Suprapubic skin (tissue), 4 donors: ENCODE measurements around the gene TSHZ2. TPM values are rescaled to one million over a fixed set of nuclear protein-coding genes. Genes with fewer than 3 reads are reported as not detected.

Source experiments
- DNase-seq, 2 donors: peaks; one replicate each; pipeline ENCODE4 v3.0.0-alpha.2; 2019; ENCODE audit warnings: low spot score in 2 of 2
- H3K27ac ChIP-seq: fragments of 200-600 bp; sonication (generic); one replicate; pipeline ENCODE4 v1.5.1; 2019
- H3K27me3 ChIP-seq: fragments of 200-600 bp; sonication (generic); one replicate; pipeline ENCODE4 v1.5.1; 2019
- H3K36me3 ChIP-seq: fragments of 200-600 bp; sonication (generic); one replicate; pipeline ENCODE4 v1.5.1; 2019
- H3K4me1 ChIP-seq: fragments of 200-600 bp; sonication (generic); one replicate; pipeline ENCODE4 v1.5.1; 2019
- H3K4me3 ChIP-seq: fragments of 200-600 bp; sonication (generic); one replicate; pipeline ENCODE4 v1.5.1; 2019; ENCODE audit warnings: mild to moderate bottlenecking
- H3K9me3 ChIP-seq: fragments of 200-600 bp; sonication (generic); one replicate; pipeline ENCODE4 v1.5.1; 2019
- CTCF ChIP-seq, 2 donors: fragments of 200-600 bp in 1 of 2; fragments of 450-650 bp in 1 of 2; sonication (generic) in 1 of 2; IDR thresholded peaks; one replicate each; pipeline ENCODE4 v1.5.1; 2016 to 2019; ENCODE audit warnings: antibody characterized with exemption in 2 of 2, mild to moderate bottlenecking in 1 of 2, moderate library complexity in 1 of 2
- EP300 ChIP-seq: sonication (generic); formaldehyde crosslinking; IDR thresholded peaks from one replicate; pipeline ENCODE4 v1.6.1; 2017; ENCODE audit warnings: antibody characterized with exemption
- POLR2A ChIP-seq, 2 donors: fragments of 450-650 bp; IDR thresholded peaks; one replicate each; pipeline ENCODE4 v1.6.1; 2017; ENCODE audit warnings: antibody characterized with exemption in 2 of 2, mild to moderate bottlenecking in 2 of 2, moderate library complexity in 2 of 2
- POLR2AphosphoS5 ChIP-seq, 3 donors: sonication (generic); formaldehyde crosslinking; IDR thresholded peaks; one replicate each; pipeline ENCODE4 v1.6.1; 2017; ENCODE audit warnings: antibody characterized with exemption in 3 of 3
- WGBS: methylation state at CpG from one replicate; pipeline ENCODE4 v1.1.5; 2018; 5-methylcytosine and 5-hydroxymethylcytosine counted together
- total RNA-seq, 4 donors: library from RNA; depleted of rRNA; stranded (reverse); fragments of >200 nt; gene quantifications; one replicate each; pipeline ENCODE4 v1.1.0, GENCODE V29; 2016

TSHZ2 gene
- total RNA-seq, 4 donors from 2014 or later: 10.2 to 24.7 (median 19.2) TPM

GRCh38 chr20:53171065-53171464 lies 198.9 kb downstream of the TSHZ2 start:
- Histone ChIP-seq H3K4me1 (peaks cover 5% of the 10 kb centered on the region), H3K27me3 (no peaks in the 10 kb centered on the region), H3K4me3 (no peak overlapping the region), H3K27ac (no peak overlapping the region), H3K36me3 (no peaks in the 10 kb centered on the region), H3K9me3 (no peaks in the 10 kb centered on the region)
- DNase-seq: no peak
- TF ChIP-seq POLR2A (IDR thresholded peaks at IDR 0.05) (no peak), CTCF (IDR thresholded peaks at IDR 0.05) (no peak), POLR2AphosphoS5 (IDR thresholded peaks at IDR 0.05) (no peak), EP300 (no peak)
- WGBS: 71% methylated on average over 6 of the region's 6 CpGs

DNA sequence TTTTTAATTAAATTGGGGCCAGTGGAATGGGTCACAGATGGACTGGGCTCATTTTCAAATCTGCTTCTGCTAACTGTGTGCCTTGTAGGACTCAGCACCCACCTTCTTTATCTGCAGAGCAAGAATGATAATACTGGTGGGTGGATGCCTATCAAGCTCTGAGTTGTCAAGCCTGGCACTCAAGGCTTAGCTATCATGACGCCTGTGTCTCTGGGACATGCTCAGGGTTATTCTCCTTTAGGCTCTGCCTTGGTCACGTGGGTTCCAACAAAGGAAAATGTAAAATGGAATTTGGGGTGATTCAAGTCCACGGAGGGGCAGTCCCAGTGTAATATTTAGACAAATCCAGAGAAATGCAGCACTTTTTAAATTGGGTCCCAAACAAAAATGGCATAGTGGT lies 202.3 kb downstream of the TSHZ2 start:
- H3K4me3 ChIP-seq: no peak overlapping the region
- H3K36me3 ChIP-seq: no peaks in the 10 kb centered on the region
- no peak overlapping the region for H3K27ac ChIP-seq
- no peak for DNase-seq
- no peaks in the 10 kb centered on the region for H3K9me3 ChIP-seq
- TF ChIP-seq POLR2A (IDR thresholded peaks at IDR 0.05): no peak
- TF ChIP-seq POLR2AphosphoS5 (IDR thresholded peaks at IDR 0.05): no peak
- TF ChIP-seq CTCF (IDR thresholded peaks at IDR 0.05): no peak
- TF ChIP-seq EP300: no peak
- 88% methylated on average over 3 of the region's 3 CpGs for WGBS
- no peaks in the 10 kb centered on the region for H3K27me3 ChIP-seq
- peaks cover 5% of the 10 kb centered on the region for H3K4me1 ChIP-seq

DNA sequence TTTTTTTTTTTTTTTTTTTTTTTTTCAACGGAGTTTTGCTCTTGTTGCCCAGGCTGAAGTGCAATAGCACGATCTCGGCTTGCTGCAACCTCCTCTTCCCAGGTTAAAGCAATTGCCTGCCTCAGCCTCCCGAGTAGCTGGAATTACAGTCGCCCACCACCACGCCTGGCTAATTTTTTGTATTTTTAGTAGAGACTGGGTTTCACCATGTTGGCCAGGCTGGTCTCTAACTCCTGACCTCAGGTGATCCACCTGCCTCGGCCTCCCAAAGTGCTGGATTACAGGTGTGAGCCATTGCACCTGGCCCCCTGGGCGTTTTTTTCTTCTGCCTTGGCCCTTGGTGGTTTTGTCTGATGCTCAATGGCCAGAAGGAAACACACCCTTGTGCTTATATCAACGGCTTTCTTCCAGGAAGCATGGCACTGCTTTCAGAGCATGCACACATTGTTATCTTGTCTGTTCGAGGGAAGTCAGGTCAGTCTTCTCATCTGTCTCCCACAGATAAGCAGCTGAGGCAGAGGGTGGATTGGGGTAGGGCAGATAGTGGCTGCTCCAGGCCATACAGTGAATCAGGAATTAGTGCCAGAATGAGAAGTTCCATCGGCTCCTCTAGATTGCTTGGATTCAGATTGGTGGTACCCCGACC lies 203.1 kb downstream of the TSHZ2 start:
- WGBS: 86% methylated on average over 12 of the region's 12 CpGs
- Histone ChIP-seq H3K4me3 (no peak overlapping the region), H3K27ac (no peak overlapping the region), H3K36me3 (no peaks in the 10 kb centered on the region), H3K4me1 (peaks cover 5% of the 10 kb centered on the region), H3K27me3 (no peaks in the 10 kb centered on the region), H3K9me3 (no peaks in the 10 kb centered on the region)
- DNase-seq: no peak
- TF ChIP-seq POLR2AphosphoS5 (IDR thresholded peaks at IDR 0.05): no peak
- TF ChIP-seq POLR2A (IDR thresholded peaks at IDR 0.05): no peak
- TF ChIP-seq CTCF (IDR thresholded peaks at IDR 0.05): no peak
- TF ChIP-seq EP300: no peak

DNA sequence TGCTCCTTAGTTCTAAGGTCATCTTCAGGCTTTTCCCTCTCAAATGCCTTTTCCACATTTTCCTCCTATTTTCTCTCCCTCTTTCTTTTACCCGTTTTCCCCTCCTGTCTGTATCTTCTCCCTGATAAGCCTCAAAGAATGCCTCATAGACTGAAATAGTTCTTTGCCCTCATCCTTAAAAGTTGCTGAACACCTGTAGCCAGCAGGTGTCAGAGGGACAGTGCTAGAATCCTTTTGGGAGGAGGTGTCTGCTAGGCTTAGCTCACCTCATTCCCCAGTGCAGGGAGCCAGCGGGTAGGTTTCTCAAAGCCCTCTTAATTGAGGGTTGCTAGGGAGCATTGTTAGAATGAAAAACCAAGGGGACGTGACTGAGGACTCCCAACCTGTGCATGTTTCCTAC lies 204.0 kb downstream of the TSHZ2 start:
- Histone ChIP-seq H3K4me1 (no peaks in the 10 kb centered on the region), H3K36me3 (no peaks in the 10 kb centered on the region), H3K4me3 (no peak overlapping the region), H3K27ac (no peak overlapping the region), H3K9me3 (no peaks in the 10 kb centered on the region), H3K27me3 (no peaks in the 10 kb centered on the region)
- 70% methylated on average over 3 of the region's 3 CpGs for WGBS
- no peak for DNase-seq
- TF ChIP-seq POLR2AphosphoS5 (IDR thresholded peaks at IDR 0.05) (no peak), CTCF (IDR thresholded peaks at IDR 0.05) (no peak), POLR2A (IDR thresholded peaks at IDR 0.05) (no peak), EP300 (no peak)

DNA sequence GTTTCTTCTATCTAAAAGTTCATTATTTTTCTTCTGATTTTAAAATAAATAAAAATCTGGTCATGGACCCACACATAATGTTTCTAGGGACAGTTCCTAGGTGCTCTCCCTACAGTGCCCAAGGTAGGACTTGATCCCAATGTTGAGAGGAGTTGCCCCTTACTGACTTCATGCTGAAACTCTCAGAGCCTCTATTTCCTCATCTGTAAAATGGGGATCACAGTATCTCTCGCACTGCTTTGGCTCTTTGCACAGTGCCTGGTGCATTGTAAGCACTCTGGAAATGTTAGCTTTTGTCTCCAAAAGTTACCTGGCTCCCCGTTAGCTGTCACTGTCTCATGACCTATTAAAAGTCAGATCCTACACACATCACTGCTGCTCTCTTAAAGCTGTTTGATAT lies 205.5 kb downstream of the TSHZ2 start:
- no peaks in the 10 kb centered on the region for H3K9me3 ChIP-seq
- DNase-seq: no peak
- H3K27ac ChIP-seq: no peak overlapping the region
- H3K27me3 ChIP-seq: no peaks in the 10 kb centered on the region
- 85% methylated on average over 2 of the region's 2 CpGs for WGBS
- H3K4me1 ChIP-seq: no peaks in the 10 kb centered on the region
- TF ChIP-seq POLR2A (IDR thresholded peaks at IDR 0.05): no peak
- no peak for TF ChIP-seq EP300
- no peak for TF ChIP-seq CTCF (IDR thresholded peaks at IDR 0.05)
- TF ChIP-seq POLR2AphosphoS5 (IDR thresholded peaks at IDR 0.05): no peak
- no peaks in the 10 kb centered on the region for H3K36me3 ChIP-seq
- no peak overlapping the region for H3K4me3 ChIP-seq
